ENCODE measurements around the gene LRBA.

DNA sequence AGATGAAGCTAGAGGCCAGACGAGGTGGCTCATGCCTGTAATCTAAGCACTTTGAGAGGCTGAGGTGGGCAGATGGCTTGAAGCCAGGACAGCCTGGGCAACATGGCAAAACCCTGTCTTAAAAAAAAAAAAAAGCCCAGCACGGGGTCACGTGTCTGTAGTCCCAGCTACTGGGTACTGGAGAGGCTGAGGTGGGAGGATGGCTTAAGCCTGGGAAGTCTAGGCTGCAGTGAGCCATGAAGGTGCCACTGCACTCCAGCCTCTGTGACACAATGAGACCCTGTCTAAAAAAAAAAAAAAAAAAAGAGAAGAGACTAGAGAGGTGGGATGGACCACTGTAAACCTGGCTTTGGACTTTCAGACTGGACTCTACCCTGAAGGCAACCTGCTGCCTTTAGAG lies 10.7 kb upstream of the LRBA start:
- TF ChIP-seq POLR2AphosphoS5 (IDR thresholded peaks at IDR 0.05; ENCODE audit: low read depth, low read length), result no peak
- no peak for TF ChIP-seq POLR2A (IDR thresholded peaks at IDR 0.05; ENCODE audit: low read depth, low read length)
- no peak for TF ChIP-seq TAF1 (IDR thresholded peaks at IDR 0.05; ENCODE audit: borderline replicate concordance, low read depth, low read length)

All from GM12892 (cell line).